HG03457 (cell line): Measurements from ENCODE around the gene UPF3A.
"Not testable (repeated sequence)": the region's sequence is repeated elsewhere in the genome, so short reads cannot be mapped to it uniquely, and the experiment has no call there.

Experiments
- ATAC-seq: cut with Tn5 transposase; IDR thresholded peaks from one replicate; pipeline ENCODE4 v1.9.1; 2021; ENCODE audit warnings: moderate number of reproducible peaks; ENCODE audit not compliant: unreplicated experiment

Gene UPF3A

DNA sequence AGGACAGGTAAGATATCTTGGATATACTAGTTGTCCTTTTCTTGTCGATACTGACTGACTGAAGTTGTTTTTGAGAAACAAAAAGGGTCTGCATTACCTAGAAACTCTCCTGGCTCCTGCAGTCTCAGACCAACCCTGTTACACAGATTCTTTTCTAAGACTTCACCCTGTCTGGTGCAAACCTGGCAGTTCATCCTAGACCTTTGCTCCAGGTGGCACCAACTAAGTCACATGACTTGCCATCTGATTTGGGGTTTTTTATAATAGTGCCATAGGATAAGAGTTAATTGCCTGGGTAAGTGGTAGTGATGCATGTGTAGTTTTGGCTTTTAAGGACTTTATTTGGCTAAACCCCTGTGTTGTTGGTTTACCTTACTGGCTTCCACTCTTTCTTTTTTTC lies 47.2 kb downstream of the UPF3A start:
- no peak for ATAC-seq

GRCh38 chr13:114330086-114330485 lies 48.7 kb downstream of the UPF3A start:
- ATAC-seq = no peak

DNA sequence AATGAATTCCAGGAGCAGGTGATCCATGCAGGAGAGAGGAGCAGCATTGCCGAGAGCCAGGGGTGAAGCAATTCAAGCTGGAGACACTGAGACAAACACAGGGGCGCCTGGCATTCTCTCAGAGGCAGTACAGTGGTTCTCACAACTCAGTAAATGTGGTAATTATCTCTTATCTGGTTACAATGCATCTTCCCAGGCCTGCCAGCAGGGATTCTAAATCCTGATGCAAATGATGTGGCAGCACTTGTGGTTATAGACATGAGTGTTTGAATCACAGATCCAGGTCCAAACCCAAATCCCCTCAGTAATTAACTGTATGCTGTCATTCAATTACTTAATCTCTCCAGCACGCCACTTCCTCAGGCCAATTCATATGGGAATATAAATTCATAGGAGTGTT lies 52.5 kb downstream of the UPF3A start:
- not testable (repeated sequence) for ATAC-seq

DNA sequence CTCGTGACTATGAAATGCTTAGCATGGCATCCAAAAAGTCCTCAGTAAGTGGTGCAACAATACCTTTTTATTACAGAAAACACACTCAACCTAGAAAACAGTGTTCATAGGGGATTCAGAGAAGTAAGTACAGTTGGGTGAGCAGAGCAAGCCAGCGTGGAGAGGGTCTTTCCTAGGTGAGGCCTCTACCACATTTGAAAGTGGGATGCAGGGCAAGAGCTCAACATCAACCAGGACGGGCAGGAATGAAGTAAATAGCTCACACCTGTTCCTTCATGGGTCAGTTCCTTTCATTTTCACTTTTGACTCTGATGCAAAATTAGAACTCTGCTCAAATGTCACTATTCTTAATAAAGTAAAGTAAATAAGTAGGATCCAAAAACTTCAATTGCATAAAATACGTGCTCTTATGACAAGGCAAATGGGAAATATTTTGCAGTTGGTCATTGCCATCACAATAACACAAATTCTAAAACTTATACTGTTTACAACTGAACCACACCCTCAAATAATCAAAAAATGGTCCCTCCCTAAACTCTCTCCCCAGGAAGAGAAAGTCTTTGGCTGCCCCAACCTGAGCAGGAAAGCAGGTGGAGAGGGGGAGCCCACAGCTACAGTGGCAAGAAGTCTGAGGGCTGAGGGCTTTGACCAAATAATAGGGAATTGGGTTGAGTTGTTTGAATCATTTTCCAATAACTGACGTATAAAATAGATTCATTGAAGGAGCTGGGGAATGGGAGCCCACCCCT lies 53.1 kb downstream of the UPF3A start:
- no peak for ATAC-seq

GRCh38 chr13:114336457-114336856 lies 55.1 kb downstream of the UPF3A start:
- ATAC-seq = not testable (repeated sequence)

GRCh38 chr13:114338959-114339358 lies 57.6 kb downstream of the UPF3A start:
- ATAC-seq = no peak

DNA sequence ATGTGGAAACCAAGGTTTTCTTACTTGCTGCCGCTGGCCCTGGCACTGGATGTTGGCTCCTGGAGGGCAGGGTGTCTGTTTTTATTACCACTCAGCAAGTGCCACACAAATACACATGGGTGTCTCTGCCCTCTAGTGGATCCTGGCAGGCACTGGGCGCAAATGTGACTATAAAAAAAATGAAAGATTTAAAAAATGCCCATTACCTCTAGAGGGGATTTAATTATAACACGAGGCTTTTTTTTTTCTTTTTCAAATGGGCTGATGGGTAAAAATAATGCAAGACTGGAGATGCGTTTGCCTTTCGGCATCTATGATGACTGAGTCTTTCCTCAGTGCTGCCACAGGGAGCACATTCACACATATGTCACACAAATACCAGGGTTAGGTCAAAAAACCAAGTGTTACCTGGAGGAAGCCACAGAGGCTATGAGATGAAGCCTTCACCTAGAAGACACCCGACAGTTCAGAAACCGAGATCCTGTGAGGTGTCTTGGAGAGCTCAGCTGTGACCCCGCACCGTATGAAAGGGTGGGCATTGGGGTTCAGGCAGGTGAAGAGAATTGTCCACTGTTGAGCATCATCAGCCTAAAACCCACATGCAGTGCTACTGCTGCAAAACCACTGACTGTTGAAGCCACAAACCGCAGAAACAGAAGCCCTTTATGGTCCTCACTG lies 58.6 kb downstream of the UPF3A start:
- no peak for ATAC-seq

DNA sequence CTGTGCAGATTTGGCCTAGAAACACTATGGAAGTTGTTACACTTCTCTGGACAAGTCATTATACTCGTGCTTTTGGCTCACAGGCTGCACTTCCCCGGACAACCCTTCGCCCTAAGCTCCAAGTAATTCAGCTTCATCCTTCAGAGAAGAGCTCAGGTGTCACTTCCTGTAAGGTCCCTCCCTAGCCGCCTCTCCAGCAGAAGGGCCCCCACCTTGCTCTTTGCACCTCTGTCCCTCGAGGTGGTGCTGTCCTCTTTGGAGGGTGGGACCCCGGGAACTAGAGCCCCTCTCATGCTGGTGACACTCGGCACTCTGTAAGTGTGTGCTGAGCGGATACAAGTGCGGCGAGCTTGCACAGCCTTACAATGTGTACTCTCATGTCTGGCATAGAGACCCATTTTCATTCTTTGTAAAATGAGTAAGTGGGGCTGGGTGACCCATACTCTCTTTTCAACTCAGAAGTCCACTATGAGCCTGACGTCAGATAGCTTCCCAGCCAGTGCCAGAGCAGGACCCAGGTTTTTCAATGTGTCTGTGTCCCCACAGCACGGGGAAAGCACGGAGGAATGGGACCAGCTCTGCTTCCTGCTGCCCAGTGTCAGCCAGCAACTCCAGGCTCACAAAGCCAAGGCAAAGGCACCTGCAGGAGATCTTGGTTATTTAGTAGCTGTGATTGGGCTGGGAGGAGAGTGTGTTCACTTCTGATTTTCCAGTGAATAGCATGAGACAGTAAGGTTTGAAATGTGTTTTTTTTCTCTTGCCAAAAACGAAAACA lies 59.8 kb downstream of the UPF3A start:
- no peak for ATAC-seq

DNA sequence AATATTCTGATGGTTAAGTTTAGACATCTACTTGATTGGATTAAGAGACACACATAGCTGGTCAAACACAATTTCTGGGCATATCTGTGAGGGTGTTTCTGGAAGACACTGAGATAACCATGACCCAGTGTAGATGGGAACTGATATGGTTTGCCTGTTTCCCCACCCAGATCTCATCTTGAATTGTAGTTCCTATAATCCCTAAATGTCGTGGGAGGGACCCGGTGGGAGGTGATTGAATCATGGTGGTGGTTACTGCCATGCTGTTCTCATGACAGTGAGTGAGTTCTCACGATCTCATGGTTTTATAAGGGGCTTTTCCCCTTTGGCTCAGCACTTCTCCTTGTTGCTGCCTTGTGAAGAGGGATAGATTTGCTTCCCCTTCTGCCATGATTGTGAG lies 65.9 kb downstream of the UPF3A start:
- ATAC-seq = not testable (repeated sequence)

DNA sequence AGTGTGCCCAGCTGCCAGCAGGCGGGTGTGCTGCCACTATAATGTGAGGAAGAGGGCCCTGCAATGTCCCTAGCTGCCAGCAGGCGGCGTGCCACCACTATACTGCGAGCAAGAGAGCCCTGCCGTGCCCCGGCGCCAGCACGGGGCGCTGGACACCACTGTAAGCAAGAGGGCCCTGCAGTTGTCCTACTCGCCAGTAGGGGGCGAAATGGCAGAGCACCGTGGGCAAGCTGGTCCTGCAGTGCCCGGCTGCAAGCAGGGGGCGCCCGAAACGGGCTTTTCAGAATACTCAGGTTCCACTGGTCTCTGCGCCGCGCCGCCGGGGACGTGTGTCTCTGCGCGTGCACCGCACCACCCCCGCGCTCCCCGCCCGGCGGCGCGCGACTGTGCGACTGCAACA lies 71.4 kb downstream of the UPF3A start:
- ATAC-seq = not testable (repeated sequence)

- ATAC-seq = not testable (repeated sequence)
Observed at GRCh38 chr13:114353382-114353781, 72.0 kb downstream of the UPF3A start.
